ENCODE data around the gene SDS.

SDS gene

GRCh38 chr12:113403435-113404415 lies at the start of gene SDS:
Gene SDS, minus strand, starts transcription at chr12:113403887. Its CDS starts 4,179 bp downstream, at chr12:113399708.
- DNase-seq = no peak

- DNase-seq = no peak
These were observed 49.6 kb upstream of the SDS start for GRCh38 chr12:113453330-113453729.

GRCh38 chr12:113452458-113452857 lies 48.8 kb upstream of the SDS start:
- DNase-seq = no peak

- DNase-seq = no peak
These were observed 46.2 kb upstream of the SDS start for GRCh38 chr12:113449839-113450238.

GRCh38 chr12:113449299-113449698 lies 45.6 kb upstream of the SDS start:
- no peak for DNase-seq

GRCh38 chr12:113448873-113449272 lies 45.2 kb upstream of the SDS start:
- no peak for DNase-seq

- peak; percentile 7 for DNase-seq
These were observed 42.0 kb upstream of the SDS start for GRCh38 chr12:113445544-113446171.

GRCh38 chr12:113443030-113443539 lies 39.4 kb upstream of the SDS start:
- no peak for DNase-seq

- DNase-seq = no peak
These were observed 37.5 kb upstream of the SDS start for GRCh38 chr12:113440947-113441782.

- DNase-seq = no peak
These were observed 36.6 kb upstream of the SDS start for GRCh38 chr12:113440336-113440735.

GRCh38 chr12:113439606-113440030 lies 35.9 kb upstream of the SDS start:
- no peak for DNase-seq

- DNase-seq = no peak
These were observed 35.6 kb upstream of the SDS start for GRCh38 chr12:113439301-113439597.

GRCh38 chr12:113438523-113439300 lies 35.0 kb upstream of the SDS start:
- DNase-seq = no peak

- DNase-seq = no peak
These were observed 34.0 kb upstream of the SDS start for GRCh38 chr12:113437729-113438100.

GRCh38 chr12:113436993-113437728 lies 33.5 kb upstream of the SDS start:
- no peak for DNase-seq

- DNase-seq = no peak
These were observed 32.9 kb upstream of the SDS start for GRCh38 chr12:113436586-113436985.

GRCh38 chr12:113435367-113435766 lies 31.7 kb upstream of the SDS start:
- DNase-seq = no peak

GRCh38 chr12:113432986-113433385 lies 29.3 kb upstream of the SDS start:
- no peak for DNase-seq

GRCh38 chr12:113428482-113428881 lies 24.8 kb upstream of the SDS start:
- no peak for DNase-seq

- DNase-seq = no peak
These were observed 24.2 kb upstream of the SDS start for GRCh38 chr12:113427882-113428281.

GRCh38 chr12:113425960-113426453 lies 22.3 kb upstream of the SDS start:
- no peak for DNase-seq
